Glomerular endothelial cell (primary cell): ENCODE measurements around the gene TLN1. TPM values are rescaled to one million over a fixed set of nuclear protein-coding genes. Genes with fewer than 3 reads are reported as not detected.

Source experiments
- DNase-seq: peaks from one replicate; pipeline ENCODE4 v3.0.0-alpha.2; 2011; ENCODE audit warnings: low read depth, low spot score; ENCODE audit errors: extremely low read depth
- total RNA-seq: library from RNA; depleted of rRNA; stranded (reverse); fragments of >200 nt; gene quantifications from 2 replicates; pipeline ENCODE4 v1.2.3, GENCODE V29; 2015

The TLN1 gene
- total RNA-seq, 1 donor from 2014 or later, result 424 TPM

DNA sequence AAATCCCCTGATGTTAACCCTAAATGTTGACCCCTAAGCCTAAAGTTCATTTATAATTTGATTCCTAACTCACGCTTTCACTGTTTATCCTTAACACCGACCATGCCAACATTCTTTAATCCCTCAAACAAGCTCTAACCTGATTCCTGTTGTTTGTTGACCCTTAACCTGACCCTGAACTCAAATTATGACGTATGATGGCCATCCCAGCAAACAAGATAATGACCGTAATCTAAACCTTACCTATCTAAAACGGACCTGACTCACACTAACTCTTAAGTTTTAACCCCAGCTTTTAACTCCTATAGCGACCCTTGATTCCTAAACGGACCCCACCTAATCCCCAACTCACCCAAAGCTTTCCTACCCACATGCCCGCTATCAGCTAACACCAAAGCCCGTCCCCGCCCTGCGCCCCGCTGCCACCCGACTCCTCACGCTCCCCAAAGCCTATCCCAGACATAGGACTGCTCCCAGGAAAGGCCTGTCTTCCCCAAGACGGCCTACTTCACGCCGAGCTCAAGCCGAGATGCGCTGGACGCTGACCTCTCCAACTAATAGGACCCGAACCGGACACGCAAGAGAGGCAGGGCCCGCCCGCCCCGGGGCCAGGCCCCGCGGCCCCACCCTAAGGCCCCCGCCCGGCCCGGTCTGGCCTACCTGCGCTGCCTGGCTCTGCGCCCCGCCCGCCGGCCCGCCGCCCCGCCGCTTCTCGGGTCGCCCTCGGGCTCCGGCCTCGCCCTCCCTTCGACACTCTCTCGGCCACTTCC, 395 bp downstream of the TLN1 start:
- no peak for DNase-seq

GRCh38 chr9:35730486-35730854, 1.5 kb downstream of the TLN1 start:
- DNase-seq, result no peak

DNA sequence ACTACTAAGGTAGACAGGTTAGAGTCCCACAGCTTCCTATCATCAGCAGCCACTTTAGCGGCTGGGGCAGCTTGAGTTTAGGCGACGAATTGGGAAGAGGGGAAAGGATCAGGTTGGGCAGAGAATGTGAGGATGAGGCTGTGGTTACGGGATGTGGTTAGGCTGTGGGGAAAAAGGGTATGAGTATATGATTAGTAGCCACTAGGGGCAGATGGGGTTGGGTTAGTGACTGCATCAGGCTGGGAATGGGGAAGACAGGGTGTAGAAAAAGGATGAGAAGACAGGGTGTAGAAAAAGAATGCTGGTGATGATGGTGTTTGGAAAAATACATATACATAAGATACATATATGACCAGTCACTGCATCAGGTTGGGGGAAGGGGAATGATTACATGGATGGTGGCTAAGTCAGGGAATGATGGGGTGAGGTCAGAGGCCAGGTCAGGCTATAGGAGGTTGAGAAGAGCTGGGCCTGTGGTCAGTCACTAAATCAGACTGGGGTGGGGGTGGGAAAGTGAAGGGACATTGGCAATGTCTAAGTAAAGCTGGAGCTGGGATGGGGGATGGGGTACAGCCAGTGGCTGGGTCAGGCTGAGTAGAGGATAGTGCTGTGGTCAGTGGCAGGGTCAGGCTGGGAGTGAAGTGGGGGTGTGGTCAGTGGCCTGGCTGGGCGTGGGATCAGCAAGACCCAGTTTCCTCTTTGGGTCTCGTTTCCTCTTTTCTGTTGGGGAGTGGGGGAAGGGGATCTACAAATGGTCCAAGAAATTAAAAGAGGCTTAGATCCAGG, 2.1 kb downstream of the TLN1 start:
- DNase-seq, result no peak

DNA sequence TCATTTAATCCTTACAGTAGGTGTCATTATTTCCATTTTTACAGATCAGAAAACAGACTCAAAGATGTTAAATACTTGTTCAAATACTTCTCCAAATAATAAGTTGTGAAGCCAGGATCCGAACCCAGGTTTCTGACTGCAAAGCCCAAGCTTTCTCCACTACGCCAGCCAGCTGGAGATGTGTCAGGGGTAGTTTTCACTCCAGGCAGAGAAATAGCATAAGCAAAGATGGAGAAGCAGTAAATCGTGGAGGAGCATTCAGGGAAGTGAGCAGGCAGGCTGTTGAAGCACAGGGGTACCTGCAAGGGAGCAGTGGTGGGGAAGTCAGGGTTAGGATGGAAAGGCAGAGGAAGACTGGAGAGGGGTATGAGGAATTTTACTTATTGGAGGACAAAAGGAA, 2.9 kb downstream of the TLN1 start:
- no peak for DNase-seq

DNA sequence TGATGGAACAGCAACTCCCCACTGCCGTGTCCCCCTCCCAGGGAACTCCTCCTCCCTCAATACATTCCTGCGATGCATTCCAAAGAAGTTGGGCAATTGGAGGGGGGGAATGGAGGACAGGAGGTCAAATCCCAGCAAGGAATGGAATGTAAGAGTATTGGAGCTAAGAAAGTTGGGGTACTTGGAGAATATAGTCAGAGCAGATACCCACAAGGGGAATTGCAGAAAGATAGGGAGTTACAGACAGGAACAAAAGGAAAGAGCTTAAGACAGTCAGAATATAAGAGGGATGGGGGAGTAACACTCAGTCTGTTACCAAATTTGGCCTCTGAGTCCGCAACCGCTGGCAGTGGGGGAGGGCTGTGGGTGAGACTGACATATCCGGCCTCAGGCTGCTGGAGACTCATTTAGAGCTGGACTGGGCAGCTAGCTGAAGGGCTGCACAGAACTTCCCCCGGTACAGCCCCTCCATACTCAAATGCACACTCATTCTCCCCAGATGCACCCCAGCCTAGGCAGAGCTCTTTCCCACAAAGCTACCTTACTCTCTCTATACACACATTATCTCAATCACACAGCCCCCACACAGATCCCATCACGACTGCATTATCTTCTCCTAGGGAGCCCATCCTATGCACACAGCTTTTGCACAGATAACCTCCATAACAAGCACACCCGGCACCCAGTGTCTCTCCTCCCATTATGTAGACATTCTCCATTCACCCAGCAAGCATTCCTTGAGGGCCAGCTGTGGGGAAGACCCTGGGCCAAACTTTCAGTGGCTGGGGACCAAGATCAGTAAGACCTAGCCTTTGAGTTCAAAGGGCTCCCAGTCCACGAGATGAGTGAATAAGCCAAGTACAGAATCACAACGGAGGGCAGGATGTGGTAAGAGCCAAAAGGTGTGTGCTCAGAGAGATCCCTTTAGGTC, 3.7 kb downstream of the TLN1 start:
- DNase-seq, result no peak

GRCh38 chr9:35727676-35728040, 4.3 kb downstream of the TLN1 start:
- DNase-seq, result no peak

- DNase-seq, result no peak
Measured at GRCh38 chr9:35726931-35727330, 5.1 kb downstream of the TLN1 start.

- DNase-seq, result no peak
Measured at GRCh38 chr9:35725362-35725761, 6.6 kb downstream of the TLN1 start.

GRCh38 chr9:35723908-35724307, 8.1 kb downstream of the TLN1 start:
- no peak for DNase-seq

- no peak for DNase-seq
Measured at GRCh38 chr9:35723426-35723825, 8.6 kb downstream of the TLN1 start.

DNA sequence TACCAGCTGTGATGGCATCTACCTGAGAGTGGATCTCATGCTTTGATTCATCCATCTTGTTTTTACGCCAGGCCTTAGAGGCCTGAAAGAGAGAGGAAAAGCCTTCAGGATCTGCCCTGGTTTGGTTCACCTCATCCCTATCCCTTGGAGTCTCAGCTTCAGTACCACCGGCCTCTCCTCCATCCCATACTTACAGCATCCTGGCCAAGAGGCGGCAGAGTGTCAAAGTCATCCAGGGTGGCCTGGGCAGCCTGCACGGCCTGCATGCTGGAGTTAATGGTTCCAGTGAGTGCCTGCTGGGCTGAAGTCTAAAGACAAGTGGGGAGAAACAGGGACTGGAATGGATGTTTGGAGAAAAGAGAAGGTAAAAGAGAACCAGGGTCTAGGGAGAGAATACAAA, 12.4 kb downstream of the TLN1 start:
- no peak for DNase-seq

DNA sequence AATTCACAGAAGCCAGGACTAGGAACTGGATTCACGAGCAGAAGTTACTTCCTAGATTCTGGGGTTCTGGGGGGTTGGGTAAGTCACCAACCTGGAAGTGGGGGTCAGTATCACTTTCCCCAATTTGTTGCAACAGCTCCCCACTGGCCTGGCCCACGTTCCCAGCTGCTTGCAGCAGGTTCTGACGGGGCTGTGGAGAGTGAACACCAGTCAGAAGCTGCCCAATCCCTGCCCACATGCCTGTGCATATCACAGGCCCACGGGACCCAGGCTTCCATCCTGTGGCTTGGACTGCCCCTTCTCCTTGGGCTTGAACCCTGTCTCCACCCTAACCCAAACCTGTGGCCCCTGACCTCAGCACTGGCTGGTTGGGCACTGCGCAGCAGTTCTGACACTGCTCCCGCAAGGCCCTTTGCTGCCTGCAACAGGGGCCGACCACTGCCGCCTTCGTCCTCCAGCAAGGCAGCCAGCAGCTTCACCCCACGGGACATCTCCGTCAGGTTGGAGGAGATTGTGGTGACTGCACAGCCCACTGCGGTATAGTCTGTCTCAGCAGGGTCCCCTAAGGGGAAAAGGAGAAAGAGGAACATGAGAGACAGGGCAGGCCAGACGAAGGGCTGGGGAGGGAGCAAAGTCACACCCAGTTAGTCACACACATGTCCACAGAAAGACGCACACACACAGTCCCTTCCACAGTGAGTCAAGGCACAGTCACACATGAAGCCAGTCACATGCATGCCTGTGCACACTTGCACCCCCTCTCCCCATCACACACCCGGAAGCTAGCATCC, 13.1 kb downstream of the TLN1 start:
- DNase-seq, result no peak

DNA sequence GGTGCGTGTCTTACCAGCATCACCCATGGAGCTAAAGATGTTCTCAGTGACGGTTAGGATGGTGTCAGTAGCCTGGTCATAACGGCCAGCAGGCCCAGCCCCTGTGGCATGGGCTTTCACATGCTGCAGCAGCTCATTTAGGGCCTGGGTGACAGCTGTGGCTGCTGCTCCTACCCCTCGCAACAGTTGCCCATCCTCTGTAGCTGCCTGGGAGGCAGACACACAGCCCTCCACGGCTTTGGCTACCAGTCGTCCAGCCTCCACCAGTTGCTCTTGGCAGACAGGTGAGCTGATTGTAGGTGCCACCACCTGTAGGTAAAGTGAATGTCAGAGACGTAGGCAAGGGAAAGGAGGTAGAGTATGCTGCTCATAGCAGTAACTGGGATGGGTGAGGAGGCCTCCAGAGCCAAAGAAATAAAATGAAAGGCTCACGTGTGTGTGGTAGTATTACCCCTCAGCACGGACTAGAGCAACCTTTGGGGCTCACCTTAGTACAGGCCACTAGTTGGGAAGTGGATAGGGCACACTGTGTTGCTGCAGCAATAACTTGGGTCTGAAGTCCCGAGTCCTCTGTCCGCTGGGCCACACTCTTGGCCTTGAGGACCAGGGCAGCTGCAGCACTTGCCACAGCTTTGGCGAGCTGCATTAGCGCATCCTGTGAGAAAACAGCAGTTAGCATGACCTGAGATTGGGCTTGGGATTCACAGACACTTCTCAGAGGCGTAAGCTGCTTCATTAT, 14.7 kb downstream of the TLN1 start:
- no peak for DNase-seq

- DNase-seq, result no peak
Measured at GRCh38 chr9:35716230-35716629, 15.8 kb downstream of the TLN1 start.

DNA sequence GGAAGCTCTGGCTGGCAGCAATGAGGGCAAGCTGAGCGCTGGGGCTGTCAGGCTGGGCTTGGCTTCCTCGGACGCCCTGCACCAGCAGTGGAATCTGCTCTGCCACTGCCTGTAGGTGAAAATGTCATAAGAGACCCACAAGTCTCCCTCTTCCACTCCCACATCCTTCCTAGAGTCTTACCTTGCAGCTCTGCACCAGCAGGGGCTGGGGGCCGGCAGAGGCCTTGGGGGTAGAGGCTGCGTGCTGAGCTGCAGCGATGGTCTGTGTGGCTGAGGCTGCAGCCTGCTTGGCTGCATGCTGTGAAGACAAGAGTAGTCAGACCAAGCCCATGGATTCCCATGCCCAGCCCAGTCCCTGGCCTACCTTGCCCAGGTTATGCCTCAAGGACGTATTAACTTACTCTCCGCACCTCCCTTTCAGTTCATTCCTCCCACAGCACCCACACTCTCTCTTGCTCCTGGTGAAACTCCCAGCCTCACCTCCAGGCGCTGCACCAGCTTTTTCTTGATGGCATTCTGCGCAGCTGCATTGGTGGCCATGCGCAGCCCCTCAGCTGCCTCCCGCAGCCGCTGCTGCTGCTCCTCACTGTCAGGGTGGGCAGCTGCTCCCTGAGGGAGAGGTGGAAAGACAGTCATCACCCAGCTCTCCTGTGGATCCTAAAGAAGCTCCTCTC, 17.3 kb downstream of the TLN1 start:
- DNase-seq, result no peak

GRCh38 chr9:35714123-35714522, 17.9 kb downstream of the TLN1 start:
- no peak for DNase-seq

GRCh38 chr9:35713578-35713977, 18.4 kb downstream of the TLN1 start:
- DNase-seq, result no peak

GRCh38 chr9:35712762-35713400, 19.1 kb downstream of the TLN1 start:
- no peak for DNase-seq
